HL-60/S4 treated with phorbol 12-myristate 13-acetate at 8.2 ng/mL for 4 days and 3 days (cell line): ENCODE results near the gene SSRP1.

Experiments used
- in situ Hi-C: fragments of 300-500 bp; cut with MboI; formaldehyde crosslinking; loops from 2 replicates; pipeline ENCODE4 v1.15.0; 2022; ENCODE audit warnings: low sequenced_read_pairs

Gene SSRP1

DNA sequence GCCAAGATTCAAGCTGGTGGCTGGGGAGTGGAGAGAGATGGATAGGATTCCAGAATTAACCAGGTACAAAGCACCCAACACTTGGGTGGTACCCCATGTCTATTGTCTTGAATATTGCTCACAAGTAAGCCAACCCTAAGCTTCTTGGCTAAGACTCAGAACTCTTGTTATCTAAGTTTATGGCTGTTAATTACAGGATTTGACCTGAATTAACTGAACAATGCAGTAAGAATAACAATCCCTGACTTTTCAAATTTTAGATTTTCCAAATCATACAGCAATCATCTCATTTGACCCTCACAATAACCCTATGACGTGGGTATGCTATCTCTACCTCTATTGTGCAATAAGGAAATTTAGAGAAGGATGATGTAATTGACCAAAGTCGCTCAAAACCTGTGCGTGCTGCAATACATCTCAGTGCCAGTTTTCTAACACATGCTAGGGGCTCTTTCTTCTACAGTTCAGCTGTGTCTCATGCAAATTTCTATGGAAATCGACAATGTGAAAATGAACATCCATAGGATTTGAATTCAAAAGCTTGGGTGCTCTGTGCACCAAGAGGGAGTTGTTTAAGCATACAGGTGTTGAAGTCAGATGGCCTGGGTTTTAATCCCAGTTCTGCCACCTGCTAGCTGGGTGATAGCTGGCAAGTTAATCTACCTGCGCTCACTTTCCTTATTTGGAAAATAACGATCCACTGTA lies 58.6 kb downstream of the SSRP1 start:
- in situ Hi-C loops = no loop called here

DNA sequence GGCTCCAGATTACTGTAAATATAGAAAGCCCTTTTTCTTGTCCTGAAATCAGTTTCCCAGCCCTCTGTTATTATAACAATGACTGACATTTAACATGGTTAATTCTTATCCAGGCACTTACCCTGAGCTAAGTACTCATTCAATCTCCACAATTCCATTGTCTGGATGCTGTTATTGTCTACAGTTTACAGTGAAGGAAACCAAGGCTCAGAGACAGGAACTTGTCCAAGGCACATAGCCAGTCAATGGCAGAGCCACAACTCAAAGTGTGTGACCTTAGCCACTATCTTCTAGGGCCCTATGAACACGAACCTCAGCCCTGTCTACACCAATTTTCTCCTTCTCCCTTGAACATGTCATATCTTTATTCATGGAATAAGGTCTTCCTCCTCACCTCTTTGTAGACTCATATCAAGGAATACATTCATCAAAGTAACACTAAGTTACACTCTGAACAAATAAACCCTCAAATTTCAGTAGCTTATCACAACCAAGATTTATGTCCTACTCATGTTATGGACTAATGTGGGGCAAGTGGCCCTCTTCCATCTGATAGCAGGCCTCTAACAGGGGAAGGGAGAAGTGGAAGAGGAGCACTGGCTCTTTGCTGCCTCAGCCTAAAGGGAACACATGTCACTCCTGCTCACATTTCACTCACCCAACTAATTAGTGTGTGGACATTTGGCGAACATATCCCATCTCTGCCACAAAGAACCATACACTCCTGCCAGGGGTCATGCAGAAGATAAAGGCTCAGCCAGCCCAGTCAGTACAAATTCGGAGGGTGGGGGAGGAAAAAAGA lies 59.3 kb downstream of the SSRP1 start:
- in situ Hi-C loops = no loop called here
